LHCN-M2 (cell line): ENCODE results near the gene SORCS1. TPM values are rescaled to one million over a fixed set of nuclear protein-coding genes. Genes with fewer than 3 reads are reported as not detected.

Source experiments
- DNase-seq: peaks from one replicate; pipeline ENCODE4 v3.0.0-alpha.2; 2012; ENCODE audit warnings: low read depth
- total RNA-seq: library from RNA; depleted of rRNA; stranded (reverse); fragments of >200 nt; gene quantifications from 2 replicates; pipeline ENCODE4 v1.2.3, GENCODE V29; 2014

Gene SORCS1
- total RNA-seq, 1 experiment from 2014 or later, result not detected

- no peak for DNase-seq
These were observed 612.9 kb downstream of the SORCS1 start for GRCh38 chr10:106551501-106552062.

GRCh38 chr10:106548832-106549231 lies 615.7 kb downstream of the SORCS1 start:
- DNase-seq, result no peak

DNA sequence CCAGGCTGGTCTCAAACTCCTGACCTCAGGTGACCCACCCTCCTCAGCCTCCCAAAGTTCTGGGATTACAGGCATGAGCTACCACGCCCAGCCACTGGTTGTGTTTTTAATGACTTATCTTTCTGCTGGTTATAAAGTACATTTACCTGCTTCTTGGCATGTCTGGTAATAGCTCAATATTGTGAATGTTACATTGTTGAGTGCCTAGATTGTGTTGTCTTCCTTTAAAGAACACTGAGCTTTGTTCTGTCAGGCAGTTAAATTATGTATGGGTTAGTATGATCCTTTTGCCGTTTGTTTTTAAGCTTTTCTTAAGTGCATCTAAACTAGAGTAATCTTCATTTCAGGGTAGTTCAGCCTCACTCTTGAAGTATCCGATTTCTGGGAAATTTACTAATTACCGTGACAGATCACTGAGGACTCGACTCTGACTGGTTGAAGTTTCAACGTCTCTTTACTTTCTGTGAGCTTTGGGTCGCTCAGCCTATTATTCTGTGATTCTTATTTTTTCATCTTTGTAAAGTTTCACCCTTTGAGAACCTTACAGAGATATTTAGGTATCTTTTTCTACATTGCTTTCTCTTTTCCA lies 617.4 kb downstream of the SORCS1 start:
- no peak for DNase-seq

DNA sequence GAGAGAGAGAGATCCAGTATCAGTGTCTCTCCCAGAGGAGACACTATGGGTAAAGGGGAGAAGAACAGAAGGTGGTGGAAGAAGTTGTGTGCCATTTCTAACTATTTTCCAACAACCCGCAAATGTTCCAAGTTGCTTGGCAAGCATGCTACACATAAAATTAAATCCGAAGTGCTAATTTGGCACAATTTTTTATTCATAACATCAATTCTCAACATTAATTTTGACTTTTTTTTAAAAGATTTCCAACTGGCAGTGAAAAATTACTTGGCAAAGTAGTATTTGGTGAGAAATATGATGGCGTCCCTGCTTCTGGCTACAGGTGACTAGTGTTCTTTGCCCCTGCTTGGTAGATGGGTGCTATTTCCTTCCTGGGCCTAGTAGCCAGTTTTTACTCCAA lies 622.0 kb downstream of the SORCS1 start:
- no peak for DNase-seq

DNA sequence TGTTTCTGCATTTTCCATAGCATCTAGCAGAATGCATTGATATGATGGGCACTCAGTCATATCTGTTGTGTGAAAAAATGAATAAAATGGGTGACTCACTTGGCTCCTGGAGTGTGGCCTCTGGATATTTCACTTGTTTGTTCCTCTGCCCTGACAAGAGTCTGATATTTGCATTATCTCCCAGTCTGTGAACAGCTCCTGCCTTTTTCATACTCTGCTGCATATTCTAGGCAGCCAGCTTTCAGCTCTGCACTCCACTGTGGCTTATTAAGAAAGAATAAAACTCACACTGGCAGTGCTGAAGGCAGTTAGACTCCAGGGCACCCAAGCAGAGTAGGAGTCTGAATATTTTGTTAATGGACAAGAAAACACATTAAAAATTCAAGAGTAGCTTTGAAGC lies 623.9 kb downstream of the SORCS1 start:
- DNase-seq, result no peak

DNA sequence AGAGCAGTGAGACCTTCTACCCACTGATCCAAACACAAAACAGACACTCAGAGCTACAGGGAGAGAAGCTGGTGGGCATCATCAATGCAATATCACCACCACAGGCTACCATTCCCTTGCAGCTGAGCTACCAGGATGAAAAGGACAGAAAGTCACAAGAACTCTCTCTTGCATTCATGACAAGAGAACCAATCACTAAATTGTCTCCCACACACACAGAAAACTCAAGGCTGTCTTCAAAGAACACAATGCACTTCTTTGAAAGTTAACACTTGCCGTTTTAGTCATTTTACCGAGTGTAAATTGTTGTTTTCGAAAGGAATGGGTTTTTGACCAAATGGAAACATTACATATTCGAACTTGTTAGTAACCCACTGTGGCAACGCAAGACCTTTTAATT lies 626.6 kb downstream of the SORCS1 start:
- DNase-seq, result no peak

DNA sequence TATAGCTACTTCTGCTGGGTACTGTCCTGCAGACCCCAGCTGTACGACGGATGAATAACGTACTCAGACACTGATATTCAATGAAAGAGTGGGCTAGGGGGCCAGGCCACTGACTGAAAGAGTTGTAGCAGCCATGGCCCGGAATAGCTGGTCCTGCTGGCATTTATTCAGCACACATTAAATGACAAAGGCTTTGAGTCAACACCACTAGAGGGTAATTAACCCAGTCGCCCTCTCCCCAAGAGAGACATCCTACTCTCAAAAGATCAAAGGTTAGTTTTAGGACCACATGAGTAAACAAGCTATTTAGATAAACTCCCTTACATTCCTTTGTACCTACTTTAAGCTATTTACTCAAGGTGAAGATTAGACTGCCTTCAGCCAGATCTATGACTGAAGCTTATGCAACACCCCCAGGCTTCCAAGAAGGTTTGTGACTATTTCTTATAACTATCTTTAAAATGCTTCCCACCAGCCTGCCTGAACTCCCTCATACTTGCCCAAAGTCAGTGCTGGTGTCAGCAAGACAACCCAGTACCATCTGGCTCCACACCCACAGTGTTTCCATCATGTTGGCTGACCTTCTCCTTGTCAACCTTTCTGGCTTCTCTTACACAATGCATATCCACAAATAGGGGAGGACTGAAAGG lies 629.1 kb downstream of the SORCS1 start:
- DNase-seq, result no peak

- DNase-seq, result no peak
These were observed 630.1 kb downstream of the SORCS1 start for GRCh38 chr10:106534441-106534840.

DNA sequence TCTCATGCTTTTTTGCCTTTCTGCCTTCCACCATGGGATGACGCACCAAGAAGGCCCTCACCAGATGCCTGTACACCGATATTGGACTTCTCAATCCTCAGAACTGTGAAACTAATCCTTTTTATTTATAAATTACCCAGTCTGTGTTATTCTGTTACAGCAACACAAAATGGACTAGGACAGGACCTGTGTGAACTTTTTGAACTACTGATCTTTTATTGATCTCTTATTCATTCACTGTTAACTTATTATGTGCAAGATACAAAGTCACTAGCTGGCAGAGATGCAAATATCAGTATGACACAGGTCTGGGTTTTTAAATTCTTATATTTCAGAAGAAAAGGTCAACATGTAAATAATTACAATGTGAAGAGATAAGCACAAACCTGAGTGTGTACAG lies 635.8 kb downstream of the SORCS1 start:
- DNase-seq, result no peak

- DNase-seq, result no peak
These were observed 638.7 kb downstream of the SORCS1 start for GRCh38 chr10:106525835-106526234.
